Testis (tissue), 2 donors: ENCODE measurements around the gene CLEC10A.

Experiments used
- POLR2A ChIP-seq: fragments of 450-650 bp; IDR thresholded peaks from one replicate; pipeline ENCODE4 v1.6.1; 2017; ENCODE audit warnings: antibody characterized with exemption, mild to moderate bottlenecking, moderate library complexity
- TF ChIP-seq, protein P1 (sequence below), 3 experiments: fragments of 450-650 bp in 2 of 3; fragments of 200-600 bp in 1 of 3; sonication (generic) in 1 of 3; IDR thresholded peaks; one replicate each; pipeline ENCODE4 v1.5.1; 2016 to 2019; ENCODE audit warnings: antibody characterized with exemption in 3 of 3, mild to moderate bottlenecking in 2 of 3, moderate library complexity in 1 of 3

DNA sequence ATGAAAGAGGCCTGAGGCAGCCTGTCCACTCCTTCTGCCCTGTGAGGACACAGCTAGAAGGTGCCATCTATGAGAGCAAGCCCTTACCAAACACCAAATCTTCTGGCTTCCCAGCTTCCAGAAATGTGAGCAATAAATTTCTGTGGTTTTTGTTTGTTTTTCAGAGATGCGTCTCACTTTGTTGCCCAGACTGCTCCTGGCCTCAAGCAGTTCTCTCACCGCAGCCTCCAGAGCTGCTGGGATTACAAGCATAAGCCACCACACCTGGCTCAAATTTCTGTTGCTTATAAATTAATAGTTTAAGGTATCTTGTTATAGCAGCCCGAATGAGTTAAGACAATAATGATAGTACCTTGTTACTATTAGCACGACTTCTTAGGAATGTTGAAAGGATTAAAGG, 23.7 kb downstream of the CLEC10A start:
- TF ChIP-seq, protein P1, sequence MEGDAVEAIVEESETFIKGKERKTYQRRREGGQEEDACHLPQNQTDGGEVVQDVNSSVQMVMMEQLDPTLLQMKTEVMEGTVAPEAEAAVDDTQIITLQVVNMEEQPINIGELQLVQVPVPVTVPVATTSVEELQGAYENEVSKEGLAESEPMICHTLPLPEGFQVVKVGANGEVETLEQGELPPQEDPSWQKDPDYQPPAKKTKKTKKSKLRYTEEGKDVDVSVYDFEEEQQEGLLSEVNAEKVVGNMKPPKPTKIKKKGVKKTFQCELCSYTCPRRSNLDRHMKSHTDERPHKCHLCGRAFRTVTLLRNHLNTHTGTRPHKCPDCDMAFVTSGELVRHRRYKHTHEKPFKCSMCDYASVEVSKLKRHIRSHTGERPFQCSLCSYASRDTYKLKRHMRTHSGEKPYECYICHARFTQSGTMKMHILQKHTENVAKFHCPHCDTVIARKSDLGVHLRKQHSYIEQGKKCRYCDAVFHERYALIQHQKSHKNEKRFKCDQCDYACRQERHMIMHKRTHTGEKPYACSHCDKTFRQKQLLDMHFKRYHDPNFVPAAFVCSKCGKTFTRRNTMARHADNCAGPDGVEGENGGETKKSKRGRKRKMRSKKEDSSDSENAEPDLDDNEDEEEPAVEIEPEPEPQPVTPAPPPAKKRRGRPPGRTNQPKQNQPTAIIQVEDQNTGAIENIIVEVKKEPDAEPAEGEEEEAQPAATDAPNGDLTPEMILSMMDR (IDR thresholded peaks at IDR 0.05), result no peak
- TF ChIP-seq POLR2A, result no peak
